PFSK-1 (cell line): Measurements from ENCODE around the gene OTUD5.

ENCODE experiments used
- FOXP2 ChIP-seq: optimal IDR thresholded peaks from 2 replicates; pipeline ENCODE3; 2011; ENCODE audit warnings: borderline replicate concordance, control low read depth, inconsistent platforms; ENCODE audit not compliant: insufficient read depth; ENCODE audit errors: extremely low read length, extremely low read depth
- POLR2AphosphoS5 ChIP-seq: IDR thresholded peaks from 2 replicates; pipeline ENCODE4 v1.6.1; 2012; ENCODE audit warnings: low read depth, mild to moderate bottlenecking, control low read depth, low read length, moderate library complexity
- SIN3A ChIP-seq: IDR thresholded peaks from 2 replicates; pipeline ENCODE4 v1.6.1; 2012; ENCODE audit warnings: mild to moderate bottlenecking, low read length, moderate library complexity, borderline replicate concordance; ENCODE audit not compliant: insufficient read depth
- TAF1 ChIP-seq: IDR thresholded peaks from 2 replicates; pipeline ENCODE4 v1.6.1; 2012; ENCODE audit warnings: low read length, control low read depth, borderline replicate concordance; ENCODE audit not compliant: insufficient read depth
- TF ChIP-seq, protein P1 (sequence below), 2 experiments: IDR thresholded peaks; 2 replicates each; pipeline versions ENCODE4 v1.6.1 to v1.8.0; 2011 to 2012; ENCODE audit warnings: low read depth in 2 of 2, low read length in 2 of 2, control low read depth in 1 of 2, inconsistent platforms in 1 of 2, mild to moderate bottlenecking in 1 of 2, moderate library complexity in 1 of 2; ENCODE audit not compliant: insufficient read depth in 1 of 2

OTUD5 gene

DNA sequence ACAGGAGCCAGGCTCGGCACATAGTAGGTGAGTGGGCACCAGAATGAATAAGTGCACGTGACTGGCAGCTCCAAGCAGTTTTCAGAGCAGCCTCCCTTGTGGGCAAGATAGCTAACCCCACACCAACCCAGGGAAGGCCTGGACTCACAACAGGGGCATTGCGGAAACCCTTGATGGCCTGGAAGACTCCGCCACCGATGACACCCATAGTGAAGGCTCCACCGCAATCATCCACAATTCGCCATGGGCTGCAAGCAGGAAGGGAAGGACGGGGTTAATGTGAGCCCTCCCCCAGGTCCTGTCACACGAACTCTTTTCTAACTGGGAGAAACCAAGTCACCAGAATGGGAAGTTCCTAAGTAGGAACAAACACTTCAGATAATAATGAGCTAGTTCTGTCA, 60.8 kb downstream of the OTUD5 start:
- TF ChIP-seq, protein P1, sequence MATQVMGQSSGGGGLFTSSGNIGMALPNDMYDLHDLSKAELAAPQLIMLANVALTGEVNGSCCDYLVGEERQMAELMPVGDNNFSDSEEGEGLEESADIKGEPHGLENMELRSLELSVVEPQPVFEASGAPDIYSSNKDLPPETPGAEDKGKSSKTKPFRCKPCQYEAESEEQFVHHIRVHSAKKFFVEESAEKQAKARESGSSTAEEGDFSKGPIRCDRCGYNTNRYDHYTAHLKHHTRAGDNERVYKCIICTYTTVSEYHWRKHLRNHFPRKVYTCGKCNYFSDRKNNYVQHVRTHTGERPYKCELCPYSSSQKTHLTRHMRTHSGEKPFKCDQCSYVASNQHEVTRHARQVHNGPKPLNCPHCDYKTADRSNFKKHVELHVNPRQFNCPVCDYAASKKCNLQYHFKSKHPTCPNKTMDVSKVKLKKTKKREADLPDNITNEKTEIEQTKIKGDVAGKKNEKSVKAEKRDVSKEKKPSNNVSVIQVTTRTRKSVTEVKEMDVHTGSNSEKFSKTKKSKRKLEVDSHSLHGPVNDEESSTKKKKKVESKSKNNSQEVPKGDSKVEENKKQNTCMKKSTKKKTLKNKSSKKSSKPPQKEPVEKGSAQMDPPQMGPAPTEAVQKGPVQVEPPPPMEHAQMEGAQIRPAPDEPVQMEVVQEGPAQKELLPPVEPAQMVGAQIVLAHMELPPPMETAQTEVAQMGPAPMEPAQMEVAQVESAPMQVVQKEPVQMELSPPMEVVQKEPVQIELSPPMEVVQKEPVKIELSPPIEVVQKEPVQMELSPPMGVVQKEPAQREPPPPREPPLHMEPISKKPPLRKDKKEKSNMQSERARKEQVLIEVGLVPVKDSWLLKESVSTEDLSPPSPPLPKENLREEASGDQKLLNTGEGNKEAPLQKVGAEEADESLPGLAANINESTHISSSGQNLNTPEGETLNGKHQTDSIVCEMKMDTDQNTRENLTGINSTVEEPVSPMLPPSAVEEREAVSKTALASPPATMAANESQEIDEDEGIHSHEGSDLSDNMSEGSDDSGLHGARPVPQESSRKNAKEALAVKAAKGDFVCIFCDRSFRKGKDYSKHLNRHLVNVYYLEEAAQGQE (IDR thresholded peaks at IDR 0.05; ENCODE audit: insufficient read depth in 1 of 2, low read depth in 2 of 2, low read length in 2 of 2) = no peak
- no peak for TF ChIP-seq FOXP2
- TF ChIP-seq POLR2AphosphoS5 = no peak
- TF ChIP-seq TAF1 = no peak
- no peak for TF ChIP-seq SIN3A

DNA sequence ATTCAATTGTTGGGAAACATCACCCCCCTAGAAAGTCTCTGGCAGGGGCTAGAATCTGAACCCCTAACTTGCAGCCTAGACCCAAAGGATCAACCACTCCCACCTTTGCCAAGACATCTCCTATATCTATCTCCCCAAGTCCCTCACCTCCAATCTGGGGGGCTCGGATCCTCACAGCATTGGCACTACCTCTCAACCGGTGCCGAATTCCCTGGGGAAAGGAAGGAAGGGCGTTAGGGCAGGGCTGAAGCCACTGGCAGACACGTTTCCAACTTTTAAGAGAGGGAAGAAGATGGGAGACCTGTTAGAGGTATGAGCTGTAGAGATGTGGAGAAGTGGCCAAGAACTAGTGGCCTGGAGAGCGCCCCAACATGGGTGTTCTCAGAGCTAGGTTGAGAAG, 62.5 kb downstream of the OTUD5 start:
- TF ChIP-seq, protein P1 (IDR thresholded peaks at IDR 0.05; ENCODE audit: insufficient read depth in 1 of 2, low read depth in 2 of 2, low read length in 2 of 2) = no peak

DNA sequence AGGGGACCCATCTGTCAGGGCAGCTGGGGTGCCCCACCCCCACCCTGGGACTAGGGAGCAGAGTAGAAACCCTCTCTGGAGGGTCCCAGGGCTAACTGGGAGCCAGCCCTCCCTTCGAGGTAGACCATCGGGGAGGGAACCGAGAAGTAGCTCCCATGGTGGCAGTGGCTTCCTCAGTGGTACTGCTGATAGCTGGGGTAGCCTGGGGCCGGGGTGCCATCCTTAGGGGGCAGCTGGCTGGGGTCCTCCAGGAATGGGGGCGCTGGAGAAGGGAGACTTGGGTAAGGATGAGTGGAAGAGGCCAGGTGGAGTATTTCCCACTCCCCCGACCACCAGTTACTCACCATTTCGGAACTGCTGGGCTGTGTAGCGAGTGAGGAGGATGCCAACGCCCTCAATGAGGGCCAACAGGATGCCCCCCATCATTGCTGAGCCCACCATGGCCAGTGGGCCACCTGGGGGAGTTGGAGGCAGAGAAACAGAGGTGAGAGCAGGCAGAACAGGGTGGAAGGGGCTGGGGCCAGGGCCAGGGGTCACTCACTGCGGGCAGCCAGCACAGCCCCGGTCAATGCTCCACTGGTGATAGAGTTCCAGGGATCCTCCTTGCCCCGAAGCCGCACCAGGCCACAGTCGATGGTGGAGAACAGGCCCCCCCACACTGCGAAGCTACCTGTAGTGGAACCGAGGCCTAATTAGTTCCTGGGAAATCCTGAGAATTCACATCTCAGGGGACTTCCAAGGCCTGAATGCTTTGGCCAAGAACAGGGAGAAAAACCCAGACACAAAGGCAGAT, 63.7 kb downstream of the OTUD5 start:
- TF ChIP-seq, protein P1 (IDR thresholded peaks at IDR 0.05; ENCODE audit: insufficient read depth in 1 of 2, low read depth in 2 of 2, low read length in 2 of 2) = no peak
- TF ChIP-seq POLR2AphosphoS5 (no peak), FOXP2 (no peak), SIN3A (no peak), TAF1 (no peak)

DNA sequence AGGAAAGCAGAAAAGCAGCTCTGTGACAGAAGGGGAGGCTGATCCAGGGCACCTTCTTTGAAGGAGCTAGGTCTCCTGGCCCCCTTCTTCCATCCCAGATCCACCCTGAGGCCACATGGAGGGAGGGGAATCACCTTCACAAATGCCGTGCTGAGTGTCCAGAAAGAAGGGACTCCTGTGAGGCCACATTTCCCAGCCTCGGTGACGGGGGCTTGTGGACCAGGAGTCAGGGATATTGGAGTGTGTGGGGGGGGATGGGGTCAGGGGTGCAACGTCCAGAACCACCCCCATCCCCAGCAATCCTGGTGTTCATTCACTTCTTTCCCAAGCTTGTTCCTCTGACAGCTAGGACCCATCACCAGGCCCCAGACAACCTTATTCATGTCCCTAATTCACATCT, 64.5 kb downstream of the OTUD5 start:
- TF ChIP-seq POLR2AphosphoS5 = no peak
- TF ChIP-seq FOXP2 = no peak
- TF ChIP-seq, protein P1 (IDR thresholded peaks at IDR 0.05; ENCODE audit: insufficient read depth in 1 of 2, low read depth in 2 of 2, low read length in 2 of 2) = no peak
- TF ChIP-seq SIN3A = no peak
- no peak for TF ChIP-seq TAF1
